ENCODE measurements around the gene ADI1.

The ADI1 gene

DNA sequence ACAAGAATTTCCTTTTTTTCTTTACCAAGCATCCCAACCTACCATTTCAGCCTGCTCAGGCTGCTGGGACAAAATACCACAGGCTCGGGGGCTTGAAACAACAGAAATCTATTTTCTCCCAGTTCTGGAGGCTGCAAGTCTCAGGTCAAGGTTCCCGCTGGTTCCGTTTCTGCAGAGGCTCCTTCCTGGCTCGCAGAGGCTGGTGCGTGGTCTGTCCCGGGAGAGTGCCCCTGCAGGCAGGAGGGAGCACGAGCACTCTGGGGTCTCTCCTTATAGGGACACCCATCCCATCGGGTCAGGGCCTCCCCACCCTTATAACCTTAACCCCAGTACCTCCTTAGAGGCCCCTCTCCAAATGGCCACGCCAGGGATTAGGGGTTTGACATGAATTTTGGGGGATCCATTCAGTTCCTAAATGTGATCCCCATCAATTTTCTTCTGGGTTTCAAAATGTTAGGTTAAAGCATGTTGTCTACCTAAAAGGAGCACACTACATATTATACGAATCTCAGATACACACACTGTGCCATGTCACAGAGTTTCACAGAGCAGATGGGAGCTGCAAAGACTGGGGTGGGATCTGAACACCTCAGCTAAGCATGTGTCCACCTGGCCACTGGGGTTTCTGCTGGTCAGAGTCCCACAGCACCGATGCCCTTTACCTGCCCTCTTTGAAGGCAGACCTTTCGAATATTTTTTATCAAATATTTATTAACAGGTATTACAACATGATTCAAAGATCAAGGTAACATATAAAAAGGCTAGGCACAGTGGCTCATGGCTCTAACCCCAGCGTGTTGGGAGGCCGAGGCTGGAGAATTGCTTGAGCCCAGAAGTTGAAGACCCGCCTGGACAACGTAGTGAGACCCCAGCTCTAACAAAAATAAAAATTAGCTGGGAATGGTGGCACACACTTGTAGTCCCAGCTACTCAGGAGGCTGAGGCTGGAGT, 17.6 kb upstream of the ADI1 start:
- TF ChIP-seq CTCF (IDR thresholded peaks at IDR 0.05; ENCODE audit: low read length) (no peak), EZH2 (optimal IDR thresholded peaks at IDR 0.05; ENCODE audit: low read depth, low read length) (no peak), EZH2phosphoT487 (IDR thresholded peaks at IDR 0.05; ENCODE audit: low read length) (no peak)
- Histone ChIP-seq H3K9ac (ENCODE audit: low read length) (no peak overlapping the region), H3K9me3 (replicated peaks; ENCODE audit: insufficient read depth, low read length) (no peaks in the 10 kb centered on the region), H4K20me1 (ENCODE audit: insufficient read depth, low read length) (no peaks in the 10 kb centered on the region), H3F3A (ENCODE audit: insufficient read depth, low read length) (no peaks in the 10 kb centered on the region), H2AFZ (ENCODE audit: low read length) (no peak overlapping the region), H3K79me2 (ENCODE audit: low read length) (0 out of 2 replicates have a peak, but pooled peaks cover 1% of the 10 kb centered on the region), H3K9me2 (replicated peaks; ENCODE audit: insufficient read depth, low read length) (no peaks in the 10 kb centered on the region), H3K36me3 (replicated peaks; ENCODE audit: insufficient read depth, low read length) (peaks cover 3% of the 10 kb centered on the region; the same call in 1 of the 2 replicates), H3K4me2 (ENCODE audit: low read depth, low read length) (no peak overlapping the region), H3K4me1 (ENCODE audit: low read length) (no peaks in the 10 kb centered on the region), H3K27ac (ENCODE audit: low read length) (no peak overlapping the region), H3K27me3 (replicated peaks; ENCODE audit: insufficient read depth, low read length) (no peaks in the 10 kb centered on the region), H3K4me3 (ENCODE audit: low read length) (no peak overlapping the region)
- no peak for DNase-seq

DNA sequence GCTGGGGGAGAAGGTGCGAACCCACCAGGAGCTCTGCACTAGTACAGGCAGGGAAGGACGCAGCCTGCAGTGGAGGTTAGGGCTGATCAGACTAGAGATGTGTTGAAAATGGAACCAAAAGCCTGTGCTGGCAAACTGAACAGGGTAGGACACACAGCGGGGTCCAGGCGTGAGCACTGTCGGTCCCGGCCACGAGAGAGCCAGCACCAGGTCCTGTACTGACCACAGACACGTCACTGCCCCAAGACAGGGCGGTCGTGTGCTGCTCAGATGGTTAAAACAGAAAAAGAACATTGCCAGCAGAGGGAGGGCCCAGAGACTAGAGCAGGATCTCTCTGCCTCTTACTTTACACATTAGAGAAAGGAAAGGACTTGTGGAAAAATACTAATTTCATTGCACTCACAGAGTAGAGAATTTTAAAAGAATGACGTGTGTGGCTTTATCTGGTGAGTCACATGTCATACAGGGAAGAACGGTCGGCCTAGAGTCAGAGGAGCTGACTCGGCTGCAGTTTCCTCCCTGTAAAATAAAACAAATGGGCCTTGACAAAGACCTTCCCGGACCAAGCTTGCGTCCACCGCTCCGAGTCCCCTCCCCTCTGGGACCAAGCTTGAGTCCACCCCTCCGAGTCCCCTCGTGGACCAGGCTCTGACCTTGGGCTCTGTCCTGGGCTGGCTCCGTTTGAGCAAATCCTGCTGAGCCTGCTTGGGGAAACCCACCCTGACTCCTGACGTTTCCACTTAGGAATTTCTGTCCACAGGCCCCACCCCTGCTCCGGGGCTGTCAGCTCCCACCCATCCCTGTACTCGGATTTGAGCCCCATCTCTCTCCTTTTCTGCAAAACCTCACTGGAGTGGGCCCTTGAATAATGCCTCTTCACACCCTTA, 16.7 kb upstream of the ADI1 start:
- H3K4me3 ChIP-seq (ENCODE audit: low read length) = no peak overlapping the region
- H3F3A ChIP-seq (ENCODE audit: insufficient read depth, low read length) = no peaks in the 10 kb centered on the region

GRCh38 chr2:3535467-3535793, 16.1 kb upstream of the ADI1 start:
- no peaks in the 10 kb centered on the region for H3K9me3 ChIP-seq (replicated peaks; ENCODE audit: insufficient read depth, low read length)
- DNase-seq = no peak
- H4K20me1 ChIP-seq (ENCODE audit: insufficient read depth, low read length) = no peaks in the 10 kb centered on the region
- H3K4me3 ChIP-seq (ENCODE audit: low read length) = no peak overlapping the region
- no peak overlapping the region for H3K27ac ChIP-seq (ENCODE audit: low read length)
- H3K9me2 ChIP-seq (replicated peaks; ENCODE audit: insufficient read depth, low read length) = no peaks in the 10 kb centered on the region
- H3K79me2 ChIP-seq (ENCODE audit: low read length) = no peaks in the 10 kb centered on the region
- no peaks in the 10 kb centered on the region for H3F3A ChIP-seq (ENCODE audit: insufficient read depth, low read length)
- no peaks in the 10 kb centered on the region for H3K4me1 ChIP-seq (ENCODE audit: low read length)
- no peak overlapping the region for H3K9ac ChIP-seq (ENCODE audit: low read length)
- H2AFZ ChIP-seq (ENCODE audit: low read length) = no peak overlapping the region
- H3K36me3 ChIP-seq (replicated peaks; ENCODE audit: insufficient read depth, low read length) = no peaks in the 10 kb centered on the region
- H3K27me3 ChIP-seq (replicated peaks; ENCODE audit: insufficient read depth, low read length) = no peaks in the 10 kb centered on the region
- no peak overlapping the region for H3K4me2 ChIP-seq (ENCODE audit: low read depth, low read length)
- TF ChIP-seq EZH2 (optimal IDR thresholded peaks at IDR 0.05; ENCODE audit: low read depth, low read length) (no peak), CTCF (IDR thresholded peaks at IDR 0.05; ENCODE audit: low read length) (no peak), EZH2phosphoT487 (IDR thresholded peaks at IDR 0.05; ENCODE audit: low read length) (no peak)

More for the DNA sequence above, 16.7 kb upstream of the ADI1 start:
- Histone ChIP-seq H3K79me2 (ENCODE audit: low read length) (no peaks in the 10 kb centered on the region), H3K9me3 (replicated peaks; ENCODE audit: insufficient read depth, low read length) (no peaks in the 10 kb centered on the region), H3K9ac (ENCODE audit: low read length) (no peak overlapping the region), H3K4me2 (ENCODE audit: low read depth, low read length) (no peak overlapping the region), H3K27me3 (replicated peaks; ENCODE audit: insufficient read depth, low read length) (no peaks in the 10 kb centered on the region), H3K27ac (ENCODE audit: low read length) (no peak overlapping the region), H3K9me2 (replicated peaks; ENCODE audit: insufficient read depth, low read length) (no peaks in the 10 kb centered on the region), H3K36me3 (replicated peaks; ENCODE audit: insufficient read depth, low read length) (no peaks in the 10 kb centered on the region), H4K20me1 (ENCODE audit: insufficient read depth, low read length) (no peaks in the 10 kb centered on the region), H2AFZ (ENCODE audit: low read length) (no peak overlapping the region), H3K4me1 (ENCODE audit: low read length) (no peaks in the 10 kb centered on the region)
- no peak for DNase-seq
- no peak for TF ChIP-seq EZH2 (optimal IDR thresholded peaks at IDR 0.05; ENCODE audit: low read depth, low read length)
- no peak for TF ChIP-seq CTCF (IDR thresholded peaks at IDR 0.05; ENCODE audit: low read length)
- TF ChIP-seq EZH2phosphoT487 (IDR thresholded peaks at IDR 0.05; ENCODE audit: low read length) = no peak

Data from MM.1S (cell line).